Activated CD4-positive, alpha-beta T cell treated with anti-CD3 and anti-CD28 coated beads, Interleukin-2, amount 50 U/mL, for 24 hours (primary cell): Measurements from ENCODE around the gene SPA17.

Experiments used
- DNase-seq, 2 donors: peaks; one replicate each; pipeline ENCODE4 v3.0.0-alpha.2; 2020; ENCODE audit warnings: low read depth in 1 of 2, low spot score in 1 of 2

SPA17 gene

DNA sequence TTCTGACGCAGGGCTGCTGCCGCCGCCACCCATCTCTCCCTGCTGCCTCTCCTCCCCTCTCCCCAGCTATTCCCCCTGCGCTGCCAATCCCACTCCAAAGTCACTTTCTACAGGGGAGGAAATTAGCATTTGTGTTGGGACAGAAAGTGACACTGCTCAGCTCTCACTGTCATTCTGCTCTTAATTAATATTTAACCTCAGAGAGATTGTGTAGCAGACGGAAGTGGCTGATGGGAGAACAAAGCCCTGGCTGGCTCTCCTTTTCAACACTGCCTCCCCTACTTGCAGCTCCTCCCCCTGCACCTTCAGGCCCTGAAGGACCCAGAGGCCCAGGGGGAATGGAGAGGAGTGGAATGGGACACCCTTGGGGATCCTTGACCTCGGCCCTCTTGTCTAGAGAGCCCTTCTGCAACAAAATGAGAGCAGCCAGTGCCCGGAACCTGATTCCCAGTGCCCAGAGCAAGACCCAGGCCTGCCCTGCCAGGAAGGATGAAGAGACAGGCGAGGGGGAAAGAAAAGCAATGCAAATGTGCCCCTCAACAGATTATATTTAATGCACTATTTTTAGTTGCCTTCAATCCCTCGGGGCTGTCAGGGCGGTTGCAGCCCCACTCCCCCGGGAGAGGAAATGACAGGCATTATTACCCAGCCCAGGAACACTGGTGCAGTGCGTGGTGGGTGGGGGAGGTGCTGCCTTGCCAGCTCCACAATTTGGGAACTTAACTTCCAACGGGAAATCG is 51.4 kb downstream of the SPA17 start:
- DNase-seq = no peak

DNA sequence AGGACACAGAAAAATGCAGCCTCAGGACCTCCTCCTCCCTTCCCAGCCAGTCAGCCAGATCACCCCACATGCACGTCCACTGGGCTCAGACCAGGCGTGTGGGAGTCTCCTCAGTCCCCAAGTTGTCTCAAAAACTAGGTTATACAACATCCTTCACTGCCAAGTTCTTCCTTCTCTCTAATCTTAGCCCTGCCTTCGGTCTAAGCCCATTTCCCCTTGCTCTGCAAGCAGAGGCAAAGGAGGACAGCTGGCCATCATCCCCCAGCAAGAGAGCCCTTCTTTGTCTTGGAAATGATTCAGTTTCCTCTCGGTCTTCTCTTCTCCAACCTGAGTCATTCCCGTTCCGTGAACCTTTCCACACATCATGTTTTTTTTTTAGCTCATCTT is 52.0 kb downstream of the SPA17 start:
- no peak for DNase-seq

DNA sequence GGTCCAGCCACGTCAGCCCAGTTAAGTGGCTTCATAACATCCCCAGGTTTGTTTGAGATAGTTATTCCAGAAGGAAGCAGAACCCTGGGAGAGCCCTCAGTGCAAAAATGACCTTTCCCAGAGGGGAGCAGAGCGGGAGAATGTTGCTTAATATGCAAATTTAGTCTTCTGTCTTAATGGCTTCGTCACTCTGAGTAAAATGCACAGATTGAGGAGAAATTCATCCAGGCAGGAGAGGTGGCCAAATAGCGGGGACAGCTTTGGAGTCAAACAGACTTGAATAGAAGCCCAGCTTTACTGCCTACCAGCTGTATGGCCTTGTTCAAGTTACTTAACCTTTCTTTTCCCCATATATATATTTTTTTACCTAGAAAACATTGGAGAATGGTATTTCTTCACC is 53.8 kb downstream of the SPA17 start:
- no peak for DNase-seq

DNA sequence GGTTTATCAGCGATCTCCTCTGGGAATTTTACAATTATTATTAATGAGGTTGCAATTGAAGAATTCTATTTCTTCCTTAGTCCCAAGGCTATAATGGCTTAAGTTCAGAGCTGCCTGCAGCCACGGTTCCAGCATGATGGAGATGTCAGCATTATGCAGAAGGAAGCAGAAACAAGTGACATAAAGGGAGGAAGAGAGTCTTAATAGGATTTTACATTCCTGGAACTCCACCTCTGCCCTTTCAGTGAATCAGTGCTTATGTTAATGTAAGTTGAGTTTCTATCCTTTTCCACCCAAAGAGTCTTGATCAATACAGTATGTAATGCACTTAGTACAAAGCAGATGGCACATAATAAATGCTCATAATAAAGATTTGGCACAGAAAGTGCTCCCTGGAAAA is 54.4 kb downstream of the SPA17 start:
- DNase-seq = no peak

DNA sequence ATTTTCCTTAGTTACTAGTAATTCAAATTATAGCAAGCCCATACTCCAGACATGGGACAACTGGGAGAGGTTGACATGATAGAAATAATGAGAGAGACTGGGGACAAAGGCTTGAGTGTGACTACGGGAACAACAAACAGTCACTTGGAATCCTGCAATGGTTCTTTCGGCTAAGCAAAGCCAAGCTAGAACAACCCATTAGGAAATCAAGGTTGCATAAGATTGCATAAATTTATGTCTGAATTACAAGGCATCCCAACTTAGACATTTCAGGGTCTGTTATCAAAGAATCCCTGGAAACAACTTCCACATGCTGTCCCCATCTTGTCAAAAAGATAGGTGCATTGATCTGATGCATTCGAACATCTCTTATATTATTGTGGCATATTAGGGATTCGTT is 55.9 kb downstream of the SPA17 start:
- DNase-seq = no peak

DNA sequence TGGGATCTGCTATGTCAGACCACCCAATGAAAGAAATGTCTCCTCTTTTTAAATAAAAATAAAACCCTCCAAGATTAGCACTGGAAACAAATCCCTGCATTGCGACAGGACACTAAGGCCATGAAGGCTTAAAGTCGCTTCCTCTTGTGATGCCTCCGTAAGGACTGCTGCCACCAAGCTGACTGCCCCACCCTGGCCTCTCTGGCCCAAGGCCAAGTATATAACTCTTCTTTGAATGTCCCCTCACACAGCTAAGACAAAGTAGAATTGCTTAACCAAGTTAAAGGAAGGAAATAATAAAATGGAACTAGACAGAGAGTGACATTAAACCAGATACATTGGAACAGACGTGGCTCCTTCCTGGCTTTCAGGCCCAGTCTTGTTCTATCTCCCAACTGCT is 58.5 kb downstream of the SPA17 start:
- no peak for DNase-seq

DNA sequence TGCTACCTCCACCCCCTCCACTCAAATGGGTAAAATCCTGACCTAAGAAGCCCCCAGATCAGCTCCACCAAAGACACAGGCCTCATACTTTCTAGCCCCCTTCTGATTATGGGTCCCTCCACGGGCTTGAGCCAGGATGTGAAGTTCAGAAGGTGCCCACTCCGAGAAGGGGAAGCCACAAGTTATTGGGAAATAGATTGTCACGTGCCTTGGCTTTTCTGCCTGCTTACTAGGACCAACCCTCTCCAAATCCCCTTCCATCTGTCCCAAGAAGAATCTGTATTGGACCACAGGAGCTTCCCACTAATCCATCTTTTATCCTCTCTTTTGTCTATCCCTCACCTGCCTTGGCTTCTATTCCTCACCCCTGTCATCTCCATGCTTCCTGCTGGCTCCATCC is 63.0 kb downstream of the SPA17 start:
- DNase-seq = no peak

DNA sequence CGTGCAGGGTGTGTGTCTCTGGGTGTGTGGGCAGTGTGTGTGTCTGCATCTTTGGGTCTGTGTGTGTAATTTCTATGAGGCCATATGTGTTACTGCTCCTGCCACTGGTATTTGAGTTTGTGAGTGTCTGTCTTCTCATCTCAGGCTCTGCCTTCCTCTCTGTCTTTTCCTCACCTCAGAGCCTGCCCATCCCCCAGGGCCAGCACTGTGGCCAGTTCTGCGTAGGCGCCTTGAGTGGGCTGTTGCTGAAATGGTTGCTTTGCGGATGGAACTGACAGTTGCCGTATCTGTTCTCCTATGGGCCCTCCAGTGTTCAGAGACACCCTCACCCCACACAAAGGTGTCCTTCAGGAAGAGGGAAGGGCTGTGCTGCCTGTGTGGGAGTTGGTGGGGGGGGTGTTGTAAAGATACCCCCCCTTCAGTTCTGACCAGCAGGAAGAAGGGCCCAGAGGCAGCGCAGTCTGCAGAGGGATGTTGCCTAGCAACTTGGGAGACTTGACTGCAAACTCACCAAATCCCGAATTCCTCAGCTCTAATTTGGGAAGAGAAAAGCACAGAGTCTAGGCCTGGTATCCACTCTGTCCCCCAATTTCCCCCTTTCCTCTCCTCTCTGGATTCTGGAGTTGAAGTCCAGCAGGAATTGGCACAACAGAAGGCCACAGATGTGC is 64.1 kb downstream of the SPA17 start:
- no peak for DNase-seq

DNA sequence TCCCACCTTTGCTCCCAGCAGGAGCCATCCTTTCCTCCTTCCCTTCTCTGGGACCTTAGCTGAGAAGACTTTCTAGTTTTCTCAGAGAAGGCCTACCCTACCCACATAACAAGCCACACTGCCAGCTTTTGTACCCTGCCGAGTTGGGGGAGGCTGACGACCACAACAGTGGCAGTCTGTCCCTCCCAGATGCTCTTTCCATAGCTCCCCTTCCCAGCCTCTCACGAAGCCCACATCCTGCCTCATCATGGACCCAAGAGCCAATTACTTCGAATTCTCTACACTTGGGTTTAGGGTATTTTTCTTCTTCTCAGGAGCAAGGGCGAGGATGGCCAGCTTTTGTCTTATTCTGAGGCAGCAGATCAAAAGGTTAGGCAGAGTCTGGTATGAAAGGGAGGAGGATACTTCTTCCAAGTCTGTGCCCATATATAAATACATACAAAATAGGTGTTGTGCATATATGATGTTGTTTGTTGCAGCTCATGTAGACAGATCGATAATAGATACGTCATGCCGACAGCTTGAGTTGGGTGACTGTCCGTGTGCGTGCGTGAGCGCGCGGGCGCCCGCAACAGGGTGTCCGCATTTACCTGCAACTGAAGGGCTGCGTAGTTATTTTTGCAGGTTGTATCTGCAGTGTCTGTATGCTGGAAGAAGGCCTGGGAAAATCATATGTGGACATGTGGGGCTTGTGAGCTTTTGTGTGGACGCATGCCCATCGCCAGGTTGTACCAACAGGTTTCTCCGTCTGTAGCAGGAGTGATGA is 65.2 kb downstream of the SPA17 start:
- no peak for DNase-seq

DNA sequence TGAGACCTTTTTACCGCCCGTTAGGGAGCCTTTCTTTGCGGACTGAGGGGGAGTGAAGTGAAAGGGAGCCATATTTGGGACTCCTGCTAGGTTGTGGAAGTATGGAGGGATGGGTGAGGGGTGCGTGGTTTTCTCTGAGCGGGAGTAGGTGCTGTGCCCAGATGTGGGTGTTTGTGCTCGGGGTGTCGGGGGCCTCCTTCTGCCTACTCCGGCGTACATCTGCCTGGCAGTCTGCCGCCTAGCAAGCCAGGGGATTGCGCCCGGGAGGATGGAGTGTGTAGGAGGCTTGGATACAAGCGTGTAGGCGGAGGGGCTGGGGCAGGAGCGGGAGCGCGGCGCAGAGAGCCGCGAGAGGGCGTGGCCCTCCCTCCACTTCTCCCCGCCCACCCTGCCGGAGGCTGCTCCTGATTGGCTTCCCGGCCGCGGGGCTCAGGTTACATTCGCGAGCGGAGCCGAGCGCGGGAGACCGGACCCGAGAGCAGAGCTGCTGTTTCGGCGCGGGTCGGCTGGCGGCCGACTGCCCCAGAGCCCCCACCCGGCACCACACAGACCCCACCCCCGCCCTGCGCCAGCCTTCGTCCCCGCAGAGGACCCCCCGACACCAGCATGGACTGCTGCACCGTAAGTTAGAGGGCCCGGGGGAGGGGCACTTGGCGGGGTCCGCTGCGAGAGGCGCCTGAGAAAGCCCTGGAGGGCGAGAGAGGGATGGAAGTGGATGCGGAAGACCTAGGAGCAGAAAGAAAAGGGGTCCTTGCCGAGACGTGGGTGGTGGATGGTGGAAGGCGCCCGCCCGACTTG is 66.0 kb downstream of the SPA17 start, which contains the start of gene NRGN:
Gene NRGN (plus strand): TSS at position 464 of the 798 bp plus-strand sequence. CDS start 143 bp downstream, at position 607.
- peak; percentile 59 to 67 for DNase-seq

DNA sequence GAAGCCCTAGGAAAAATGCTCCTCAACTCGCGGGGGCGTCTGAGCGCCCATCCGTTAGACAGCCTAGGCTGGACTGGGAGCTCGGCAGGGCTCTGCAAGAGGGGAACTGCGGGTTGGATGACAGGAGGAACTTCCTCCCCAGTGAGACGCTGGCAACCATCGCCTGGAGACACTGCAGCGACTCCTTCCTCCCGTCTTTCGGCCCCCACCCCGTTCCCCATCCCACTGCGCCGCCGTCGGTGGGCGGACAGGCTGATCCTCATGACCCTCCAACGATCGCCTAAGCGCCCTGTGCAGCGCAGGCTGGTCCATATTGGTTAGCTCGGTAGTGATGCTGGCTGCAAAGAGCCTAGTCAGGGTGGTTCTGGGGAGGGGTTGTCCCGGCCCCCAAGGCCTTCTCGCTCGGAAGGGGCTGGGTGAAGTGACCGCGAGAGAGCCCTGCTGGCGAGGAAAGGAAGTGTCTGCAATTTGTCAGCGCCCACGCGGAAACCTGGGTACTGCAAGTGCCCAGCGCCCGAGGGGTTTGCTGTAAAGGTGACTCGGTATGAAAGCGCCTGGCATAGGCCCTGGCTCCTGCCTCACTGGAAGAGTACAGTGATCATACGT is 66.7 kb downstream of the SPA17 start:
- no peak for DNase-seq

DNA sequence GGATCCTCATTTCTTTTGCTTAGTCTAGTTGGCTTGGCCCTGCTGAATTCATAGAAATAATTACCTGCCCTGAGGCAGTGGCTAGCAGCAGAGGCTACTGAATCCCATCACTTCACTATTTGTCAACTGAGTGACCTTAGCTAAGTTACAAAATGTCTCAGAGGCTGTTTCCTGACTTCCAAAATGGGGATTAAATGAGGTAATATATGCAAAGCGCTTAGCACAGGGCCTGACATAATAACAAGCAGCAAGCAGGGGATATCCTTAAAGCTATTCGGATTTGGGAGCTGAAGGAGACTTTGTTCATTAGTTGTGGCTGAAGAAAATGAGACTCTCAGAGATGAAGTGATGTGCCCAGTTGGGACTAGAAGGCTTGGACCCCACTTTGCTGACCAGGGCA is 68.9 kb downstream of the SPA17 start:
- no peak for DNase-seq

DNA sequence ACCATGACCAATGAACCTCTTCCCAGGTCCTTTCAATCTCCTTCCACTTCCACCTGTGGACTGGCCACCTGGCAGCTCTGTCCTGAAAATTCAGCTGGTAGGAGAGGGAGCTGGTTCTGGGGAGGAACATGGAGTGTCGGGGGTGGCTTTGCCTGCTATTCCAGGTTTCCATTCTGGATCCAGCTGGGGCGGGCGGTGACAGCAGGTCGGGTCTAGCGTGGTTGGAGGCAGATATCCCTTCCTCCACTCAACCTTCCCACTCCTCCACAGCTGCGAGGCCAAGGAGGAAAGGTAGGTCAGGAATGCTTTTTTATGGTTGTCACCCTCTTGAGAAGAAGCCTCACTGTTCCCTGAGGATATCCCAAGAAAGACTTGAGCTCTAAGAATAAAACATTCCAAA is 69.3 kb downstream of the SPA17 start:
- no peak for DNase-seq

DNA sequence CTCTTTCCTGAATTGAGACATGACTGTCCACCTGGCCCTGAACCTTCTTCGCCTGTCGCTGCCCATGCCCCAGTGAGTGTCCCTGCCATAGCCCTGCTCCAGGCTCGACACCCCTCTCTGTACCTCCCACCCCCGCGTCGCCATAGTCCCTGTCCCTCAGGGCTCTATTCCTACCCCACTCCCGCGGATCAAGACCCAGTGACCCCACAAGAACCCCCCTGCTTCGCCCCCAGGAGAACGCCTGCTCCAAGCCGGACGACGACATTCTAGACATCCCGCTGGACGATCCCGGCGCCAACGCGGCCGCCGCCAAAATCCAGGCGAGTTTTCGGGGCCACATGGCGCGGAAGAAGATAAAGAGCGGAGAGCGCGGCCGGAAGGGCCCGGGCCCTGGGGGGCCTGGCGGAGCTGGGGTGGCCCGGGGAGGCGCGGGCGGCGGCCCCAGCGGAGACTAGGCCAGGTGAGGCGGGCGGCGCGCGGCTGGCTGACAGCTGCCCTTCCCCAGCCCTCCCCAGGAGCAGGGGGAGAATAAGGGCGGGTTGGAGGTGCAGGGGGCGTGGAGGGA is 71.6 kb downstream of the SPA17 start:
- DNase-seq = no peak

DNA sequence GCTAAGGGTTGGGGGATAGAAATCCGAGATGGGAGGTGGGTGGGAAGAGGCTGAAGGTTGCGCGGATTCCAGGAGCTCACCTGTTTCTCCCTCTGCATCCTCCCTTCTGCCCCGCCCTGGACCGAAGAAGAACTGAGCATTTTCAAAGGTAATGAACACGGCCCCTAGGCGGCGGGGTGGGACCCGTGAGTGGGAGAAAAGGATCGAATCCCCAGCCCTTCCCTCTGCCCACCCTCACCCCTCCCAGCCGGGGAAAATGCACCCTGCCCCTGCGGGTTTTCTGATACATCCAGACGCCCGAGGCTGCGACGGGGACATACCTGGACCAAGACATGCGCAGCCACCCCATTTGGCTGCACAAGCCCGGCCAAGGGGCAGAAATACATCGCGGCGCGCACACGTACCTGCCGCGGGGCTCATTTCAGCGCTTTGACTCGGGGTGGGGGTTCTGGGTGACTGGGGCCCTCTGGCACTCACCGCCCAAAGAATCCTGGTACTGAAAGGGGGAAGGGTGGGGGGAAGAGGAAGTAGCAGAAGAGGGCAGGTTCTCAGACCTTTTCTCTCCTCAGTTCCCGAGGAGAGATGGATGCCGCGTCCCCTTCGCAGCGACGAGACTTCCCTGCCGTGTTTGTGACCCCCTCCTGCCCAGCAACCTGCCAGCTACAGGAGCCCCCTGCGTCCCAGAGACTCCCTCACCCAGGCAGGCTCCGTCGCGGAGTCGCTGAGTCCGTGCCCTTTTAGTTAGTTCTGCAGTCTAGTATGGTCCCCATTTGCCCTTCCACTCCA is 72.3 kb downstream of the SPA17 start:
- no peak for DNase-seq

DNA sequence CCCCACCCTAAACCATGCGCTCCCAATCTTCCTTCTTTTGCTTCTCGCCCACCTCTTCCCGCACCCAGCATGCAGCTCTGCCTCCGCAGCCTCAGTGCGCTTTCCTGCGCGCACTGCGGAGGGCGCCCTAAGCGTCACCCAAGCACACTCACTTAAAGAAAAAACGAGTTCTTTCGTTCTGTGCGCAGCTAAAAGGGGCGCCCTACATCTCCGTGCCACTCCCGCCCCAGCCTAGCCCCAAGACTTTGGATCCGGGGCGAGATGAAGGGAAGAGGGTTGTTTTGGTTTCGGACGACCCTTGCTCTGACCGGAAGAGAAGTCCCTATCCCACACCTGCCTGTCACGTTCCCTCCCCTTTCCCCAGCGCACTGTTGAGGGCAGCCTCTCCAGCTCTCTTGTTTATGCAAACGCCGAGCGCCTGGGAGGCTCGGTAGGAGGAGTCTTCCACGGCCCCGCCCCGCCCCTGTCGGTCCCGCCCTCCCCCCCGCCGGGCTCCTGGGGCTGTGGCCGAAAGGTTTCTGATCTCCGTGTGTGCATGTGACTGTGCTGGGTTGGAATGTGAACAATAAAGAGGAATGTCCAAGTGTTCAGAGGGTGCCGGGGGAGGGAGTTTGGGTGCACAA is 73.0 kb downstream of the SPA17 start:
- DNase-seq = peak; percentile 59 to 64
